Stimulated activated CD8-positive, alpha-beta memory T cell treated with anti-CD3 and anti-CD28 coated beads, Interleukin-4, amount 100 ng/mL, for 1 hour (primary cell): ENCODE measurements around the gene NELFA.

Experiments used
- DNase-seq, 2 donors: peaks; one replicate each; pipeline ENCODE4 v3.0.0-alpha.2; 2020; ENCODE audit warnings: low read depth in 2 of 2, low spot score in 1 of 2

NELFA gene

GRCh38 chr4:1939664-1940509, 68.9 kb downstream of the NELFA start:
- DNase-seq: no peak

- DNase-seq: no peak
Measured at GRCh38 chr4:1938027-1938426, 70.7 kb downstream of the NELFA start.

GRCh38 chr4:1937550-1937949, 71.2 kb downstream of the NELFA start:
- DNase-seq: no peak

GRCh38 chr4:1933700-1934099, 75.1 kb downstream of the NELFA start:
- DNase-seq: no peak

- DNase-seq: no peak
Measured at GRCh38 chr4:1932736-1933135, 76.0 kb downstream of the NELFA start.
